GM23338 (cell line): ENCODE data around the gene UBC. TPM values are rescaled to one million over a fixed set of nuclear protein-coding genes. Genes with fewer than 3 reads are reported as not detected.

Experiments
- polyA plus RNA-seq: library from polyadenylated mRNA; unstranded; fragments of >200 nt; fragmentation: Nextera tagmentation; extraction: Ambion mirVana; gene quantifications from 2 replicates; pipeline ENCODE4 v1.2.1, GENCODE V29; 2016
- total RNA-seq: library from RNA; depleted of rRNA; stranded (reverse); fragments of >200 nt; shearing (Covaris generic); gene quantifications from 2 replicates; pipeline ENCODE4 v1.2.3, GENCODE V29; 2014
- TF ChIP-seq, protein P1 (sequence below): IDR thresholded peaks from one replicate; pipeline ENCODE4 v1.6.1; 2018; ENCODE audit warnings: antibody characterized with exemption; ENCODE audit not compliant: unreplicated experiment
- TF ChIP-seq, protein P2 (sequence below), 2 experiments: fragments of 200-600 bp in 1 of 2; sonication (generic) in 1 of 2; conservative IDR thresholded peaks; 2 replicates each; pipeline versions ENCODE4 v1.5.1 to v1.6.1; 2016 to 2017; ENCODE audit warnings: antibody characterized with exemption in 2 of 2, low read depth in 2 of 2, mild to moderate bottlenecking in 2 of 2, moderate library complexity in 1 of 2
- TF ChIP-seq, protein P3 (sequence below): fragments of 250-450 bp; sonication (Bioruptor Pico); IDR thresholded peaks from 2 replicates; pipeline ENCODE4 v1.5.0; 2020; ENCODE audit warnings: mild to moderate bottlenecking, moderate library complexity

Gene UBC
- total and polyA plus RNA-seq, 2 experiments from 2014 or later, result 511 to 665 TPM

DNA sequence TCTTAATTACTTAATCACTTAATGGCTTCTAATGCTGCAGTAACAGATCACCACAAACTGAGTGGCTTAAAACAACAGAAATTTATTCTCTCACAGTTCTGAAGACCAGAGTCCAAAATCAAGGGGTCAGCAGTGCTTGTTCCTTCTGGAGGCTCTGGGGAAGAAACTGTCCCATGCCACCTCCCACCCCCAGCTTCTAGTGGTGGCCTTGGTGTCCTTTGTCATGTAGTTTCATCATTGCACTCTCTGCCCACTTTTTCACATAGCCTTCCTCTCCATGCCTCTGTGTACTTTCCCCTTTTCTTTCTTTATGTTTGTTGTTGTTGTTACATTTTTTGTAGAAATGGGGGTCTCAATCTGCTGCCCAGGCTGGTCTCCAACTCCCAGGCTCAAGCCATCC lies 16.1 kb upstream of the UBC start (continued):
- TF ChIP-seq, protein P1, sequence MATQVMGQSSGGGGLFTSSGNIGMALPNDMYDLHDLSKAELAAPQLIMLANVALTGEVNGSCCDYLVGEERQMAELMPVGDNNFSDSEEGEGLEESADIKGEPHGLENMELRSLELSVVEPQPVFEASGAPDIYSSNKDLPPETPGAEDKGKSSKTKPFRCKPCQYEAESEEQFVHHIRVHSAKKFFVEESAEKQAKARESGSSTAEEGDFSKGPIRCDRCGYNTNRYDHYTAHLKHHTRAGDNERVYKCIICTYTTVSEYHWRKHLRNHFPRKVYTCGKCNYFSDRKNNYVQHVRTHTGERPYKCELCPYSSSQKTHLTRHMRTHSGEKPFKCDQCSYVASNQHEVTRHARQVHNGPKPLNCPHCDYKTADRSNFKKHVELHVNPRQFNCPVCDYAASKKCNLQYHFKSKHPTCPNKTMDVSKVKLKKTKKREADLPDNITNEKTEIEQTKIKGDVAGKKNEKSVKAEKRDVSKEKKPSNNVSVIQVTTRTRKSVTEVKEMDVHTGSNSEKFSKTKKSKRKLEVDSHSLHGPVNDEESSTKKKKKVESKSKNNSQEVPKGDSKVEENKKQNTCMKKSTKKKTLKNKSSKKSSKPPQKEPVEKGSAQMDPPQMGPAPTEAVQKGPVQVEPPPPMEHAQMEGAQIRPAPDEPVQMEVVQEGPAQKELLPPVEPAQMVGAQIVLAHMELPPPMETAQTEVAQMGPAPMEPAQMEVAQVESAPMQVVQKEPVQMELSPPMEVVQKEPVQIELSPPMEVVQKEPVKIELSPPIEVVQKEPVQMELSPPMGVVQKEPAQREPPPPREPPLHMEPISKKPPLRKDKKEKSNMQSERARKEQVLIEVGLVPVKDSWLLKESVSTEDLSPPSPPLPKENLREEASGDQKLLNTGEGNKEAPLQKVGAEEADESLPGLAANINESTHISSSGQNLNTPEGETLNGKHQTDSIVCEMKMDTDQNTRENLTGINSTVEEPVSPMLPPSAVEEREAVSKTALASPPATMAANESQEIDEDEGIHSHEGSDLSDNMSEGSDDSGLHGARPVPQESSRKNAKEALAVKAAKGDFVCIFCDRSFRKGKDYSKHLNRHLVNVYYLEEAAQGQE, result no peak
- TF ChIP-seq, protein P2, sequence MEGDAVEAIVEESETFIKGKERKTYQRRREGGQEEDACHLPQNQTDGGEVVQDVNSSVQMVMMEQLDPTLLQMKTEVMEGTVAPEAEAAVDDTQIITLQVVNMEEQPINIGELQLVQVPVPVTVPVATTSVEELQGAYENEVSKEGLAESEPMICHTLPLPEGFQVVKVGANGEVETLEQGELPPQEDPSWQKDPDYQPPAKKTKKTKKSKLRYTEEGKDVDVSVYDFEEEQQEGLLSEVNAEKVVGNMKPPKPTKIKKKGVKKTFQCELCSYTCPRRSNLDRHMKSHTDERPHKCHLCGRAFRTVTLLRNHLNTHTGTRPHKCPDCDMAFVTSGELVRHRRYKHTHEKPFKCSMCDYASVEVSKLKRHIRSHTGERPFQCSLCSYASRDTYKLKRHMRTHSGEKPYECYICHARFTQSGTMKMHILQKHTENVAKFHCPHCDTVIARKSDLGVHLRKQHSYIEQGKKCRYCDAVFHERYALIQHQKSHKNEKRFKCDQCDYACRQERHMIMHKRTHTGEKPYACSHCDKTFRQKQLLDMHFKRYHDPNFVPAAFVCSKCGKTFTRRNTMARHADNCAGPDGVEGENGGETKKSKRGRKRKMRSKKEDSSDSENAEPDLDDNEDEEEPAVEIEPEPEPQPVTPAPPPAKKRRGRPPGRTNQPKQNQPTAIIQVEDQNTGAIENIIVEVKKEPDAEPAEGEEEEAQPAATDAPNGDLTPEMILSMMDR (conservative IDR thresholded peaks at IDR 0.05; ENCODE audit: low read depth in 2 of 2), result no peak
- TF ChIP-seq, protein P3, sequence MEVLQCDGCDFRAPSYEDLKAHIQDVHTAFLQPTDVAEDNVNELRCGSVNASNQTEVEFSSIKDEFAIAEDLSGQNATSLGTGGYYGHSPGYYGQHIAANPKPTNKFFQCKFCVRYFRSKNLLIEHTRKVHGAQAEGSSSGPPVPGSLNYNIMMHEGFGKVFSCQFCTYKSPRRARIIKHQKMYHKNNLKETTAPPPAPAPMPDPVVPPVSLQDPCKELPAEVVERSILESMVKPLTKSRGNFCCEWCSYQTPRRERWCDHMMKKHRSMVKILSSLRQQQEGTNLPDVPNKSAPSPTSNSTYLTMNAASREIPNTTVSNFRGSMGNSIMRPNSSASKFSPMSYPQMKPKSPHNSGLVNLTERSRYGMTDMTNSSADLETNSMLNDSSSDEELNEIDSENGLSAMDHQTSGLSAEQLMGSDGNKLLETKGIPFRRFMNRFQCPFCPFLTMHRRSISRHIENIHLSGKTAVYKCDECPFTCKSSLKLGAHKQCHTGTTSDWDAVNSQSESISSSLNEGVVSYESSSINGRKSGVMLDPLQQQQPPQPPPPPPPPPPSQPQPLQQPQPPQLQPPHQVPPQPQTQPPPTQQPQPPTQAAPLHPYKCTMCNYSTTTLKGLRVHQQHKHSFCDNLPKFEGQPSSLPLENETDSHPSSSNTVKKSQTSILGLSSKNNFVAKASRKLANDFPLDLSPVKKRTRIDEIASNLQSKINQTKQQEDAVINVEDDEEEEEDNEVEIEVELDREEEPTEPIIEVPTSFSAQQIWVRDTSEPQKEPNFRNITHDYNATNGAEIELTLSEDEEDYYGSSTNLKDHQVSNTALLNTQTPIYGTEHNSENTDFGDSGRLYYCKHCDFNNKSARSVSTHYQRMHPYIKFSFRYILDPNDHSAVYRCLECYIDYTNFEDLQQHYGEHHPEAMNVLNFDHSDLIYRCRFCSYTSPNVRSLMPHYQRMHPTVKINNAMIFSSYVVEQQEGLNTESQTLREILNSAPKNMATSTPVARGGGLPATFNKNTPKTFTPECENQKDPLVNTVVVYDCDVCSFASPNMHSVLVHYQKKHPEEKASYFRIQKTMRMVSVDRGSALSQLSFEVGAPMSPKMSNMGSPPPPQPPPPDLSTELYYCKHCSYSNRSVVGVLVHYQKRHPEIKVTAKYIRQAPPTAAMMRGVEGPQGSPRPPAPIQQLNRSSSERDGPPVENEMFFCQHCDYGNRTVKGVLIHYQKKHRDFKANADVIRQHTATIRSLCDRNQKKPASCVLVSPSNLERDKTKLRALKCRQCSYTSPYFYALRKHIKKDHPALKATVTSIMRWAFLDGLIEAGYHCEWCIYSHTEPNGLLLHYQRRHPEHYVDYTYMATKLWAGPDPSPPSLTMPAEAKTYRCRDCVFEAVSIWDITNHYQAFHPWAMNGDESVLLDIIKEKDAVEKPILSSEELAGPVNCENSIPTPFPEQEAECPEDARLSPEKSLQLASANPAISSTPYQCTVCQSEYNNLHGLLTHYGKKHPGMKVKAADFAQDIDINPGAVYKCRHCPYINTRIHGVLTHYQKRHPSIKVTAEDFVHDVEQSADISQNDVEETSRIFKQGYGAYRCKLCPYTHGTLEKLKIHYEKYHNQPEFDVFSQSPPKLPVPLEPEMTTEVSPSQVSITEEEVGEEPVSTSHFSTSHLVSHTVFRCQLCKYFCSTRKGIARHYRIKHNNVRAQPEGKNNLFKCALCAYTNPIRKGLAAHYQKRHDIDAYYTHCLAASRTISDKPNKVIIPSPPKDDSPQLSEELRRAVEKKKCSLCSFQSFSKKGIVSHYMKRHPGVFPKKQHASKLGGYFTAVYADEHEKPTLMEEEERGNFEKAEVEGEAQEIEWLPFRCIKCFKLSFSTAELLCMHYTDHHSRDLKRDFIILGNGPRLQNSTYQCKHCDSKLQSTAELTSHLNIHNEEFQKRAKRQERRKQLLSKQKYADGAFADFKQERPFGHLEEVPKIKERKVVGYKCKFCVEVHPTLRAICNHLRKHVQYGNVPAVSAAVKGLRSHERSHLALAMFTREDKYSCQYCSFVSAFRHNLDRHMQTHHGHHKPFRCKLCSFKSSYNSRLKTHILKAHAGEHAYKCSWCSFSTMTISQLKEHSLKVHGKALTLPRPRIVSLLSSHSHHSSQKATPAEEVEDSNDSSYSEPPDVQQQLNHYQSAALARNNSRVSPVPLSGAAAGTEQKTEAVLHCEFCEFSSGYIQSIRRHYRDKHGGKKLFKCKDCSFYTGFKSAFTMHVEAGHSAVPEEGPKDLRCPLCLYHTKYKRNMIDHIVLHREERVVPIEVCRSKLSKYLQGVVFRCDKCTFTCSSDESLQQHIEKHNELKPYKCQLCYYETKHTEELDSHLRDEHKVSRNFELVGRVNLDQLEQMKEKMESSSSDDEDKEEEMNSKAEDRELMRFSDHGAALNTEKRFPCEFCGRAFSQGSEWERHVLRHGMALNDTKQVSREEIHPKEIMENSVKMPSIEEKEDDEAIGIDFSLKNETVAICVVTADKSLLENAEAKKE (CRISPR knock-in tag), result no peak
